Measurements from ENCODE around the gene INTS6.

The INTS6 gene

DNA sequence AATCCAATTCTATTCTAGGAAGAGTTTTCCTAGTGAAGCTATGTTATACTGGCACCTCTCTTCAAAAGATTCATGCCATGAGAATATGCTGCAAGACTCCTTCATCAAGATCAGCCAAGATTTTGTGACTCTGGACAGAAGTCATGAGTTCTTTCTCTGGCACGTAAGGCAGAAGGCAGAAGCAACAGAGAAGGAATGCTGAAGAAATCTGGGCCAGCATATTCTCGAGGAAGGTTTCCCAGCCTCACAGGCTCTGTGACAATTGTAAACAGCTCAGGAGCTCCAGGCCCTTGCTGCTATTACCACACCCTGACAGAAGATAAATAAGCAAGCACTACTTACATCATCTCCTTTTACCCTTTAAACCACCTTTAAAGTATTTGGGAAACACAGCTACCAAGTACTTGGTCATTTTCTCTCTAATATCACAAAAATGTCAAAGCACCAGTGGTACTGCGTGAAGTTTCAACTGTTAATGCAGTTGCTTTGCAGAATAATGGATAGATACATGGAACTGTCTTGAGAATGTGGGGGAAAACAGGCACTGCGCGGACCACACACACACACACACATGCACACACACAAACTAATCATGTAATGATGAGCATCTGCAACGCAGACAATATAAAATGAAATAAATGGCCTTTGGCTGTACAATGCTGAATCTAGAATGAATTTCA is 55.4 kb downstream of the INTS6 start:
- no peak for DNase-seq

DNA sequence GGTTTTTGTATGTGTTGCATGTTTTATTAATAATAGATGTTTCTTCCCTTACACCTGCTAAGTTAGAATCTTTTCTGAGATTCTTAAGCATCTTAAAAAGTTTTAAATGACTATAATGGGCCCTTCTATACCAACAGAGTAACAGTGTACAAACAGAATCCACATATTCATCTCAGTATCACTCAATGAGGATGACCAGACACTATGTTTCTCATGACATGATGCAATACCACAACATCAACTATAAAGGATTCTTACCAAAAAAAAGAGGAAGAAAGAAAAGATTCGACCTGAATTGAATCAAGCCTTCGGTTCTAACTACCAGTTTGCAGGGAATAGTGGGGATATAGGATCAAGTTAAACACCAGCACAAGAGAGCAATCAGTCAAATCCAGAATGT is 56.5 kb downstream of the INTS6 start:
- DNase-seq, result no peak

DNA sequence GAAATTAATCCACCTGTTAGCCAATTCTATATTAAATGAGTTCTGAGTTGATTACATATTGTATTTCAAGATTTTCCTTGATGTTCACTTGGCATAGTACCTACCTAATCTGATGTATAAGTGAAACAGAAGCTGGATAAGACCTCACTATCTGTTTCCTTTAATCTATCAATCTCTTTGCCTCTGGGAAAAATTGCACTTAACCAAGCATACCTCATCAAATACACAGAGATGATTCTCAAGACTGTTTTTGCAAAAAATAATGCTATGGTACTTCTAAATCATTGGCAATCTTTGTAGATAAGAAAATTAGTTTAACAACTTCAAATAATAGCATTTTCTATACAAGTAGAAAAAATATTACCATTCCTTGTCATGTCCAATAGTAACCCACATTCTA is 58.1 kb downstream of the INTS6 start:
- no peak for DNase-seq

- no peak for DNase-seq
Measured at GRCh38 chr13:51385114-51385513, 67.7 kb downstream of the INTS6 start.

GRCh38 chr13:51380269-51380668 is 72.6 kb downstream of the INTS6 start:
- no peak for DNase-seq

- no peak for DNase-seq
Measured at GRCh38 chr13:51373451-51373850, 79.4 kb downstream of the INTS6 start.

GRCh38 chr13:51371768-51372399 is 81.0 kb downstream of the INTS6 start:
- no peak for DNase-seq

GRCh38 chr13:51370811-51371210 is 82.0 kb downstream of the INTS6 start:
- DNase-seq, result no peak

DNA sequence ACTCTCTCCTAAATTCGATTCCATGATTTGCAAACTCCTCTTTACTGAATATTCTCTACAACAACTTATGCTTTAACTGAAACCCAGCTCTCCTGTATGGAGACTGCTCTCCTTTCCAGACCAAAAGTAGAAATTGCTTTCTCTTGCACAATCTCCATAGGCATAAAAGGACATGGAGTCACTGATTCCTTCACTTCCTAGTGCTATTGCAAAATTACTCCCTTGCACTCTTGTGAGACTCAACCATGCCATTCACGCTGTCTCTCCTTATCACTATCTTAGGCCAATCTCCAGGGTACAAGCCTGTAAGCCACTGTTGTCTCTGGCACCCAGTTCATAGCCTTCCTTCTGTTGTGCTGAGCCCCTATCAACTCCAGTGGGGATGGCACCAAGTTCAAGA is 82.7 kb downstream of the INTS6 start:
- DNase-seq, result no peak

DNA sequence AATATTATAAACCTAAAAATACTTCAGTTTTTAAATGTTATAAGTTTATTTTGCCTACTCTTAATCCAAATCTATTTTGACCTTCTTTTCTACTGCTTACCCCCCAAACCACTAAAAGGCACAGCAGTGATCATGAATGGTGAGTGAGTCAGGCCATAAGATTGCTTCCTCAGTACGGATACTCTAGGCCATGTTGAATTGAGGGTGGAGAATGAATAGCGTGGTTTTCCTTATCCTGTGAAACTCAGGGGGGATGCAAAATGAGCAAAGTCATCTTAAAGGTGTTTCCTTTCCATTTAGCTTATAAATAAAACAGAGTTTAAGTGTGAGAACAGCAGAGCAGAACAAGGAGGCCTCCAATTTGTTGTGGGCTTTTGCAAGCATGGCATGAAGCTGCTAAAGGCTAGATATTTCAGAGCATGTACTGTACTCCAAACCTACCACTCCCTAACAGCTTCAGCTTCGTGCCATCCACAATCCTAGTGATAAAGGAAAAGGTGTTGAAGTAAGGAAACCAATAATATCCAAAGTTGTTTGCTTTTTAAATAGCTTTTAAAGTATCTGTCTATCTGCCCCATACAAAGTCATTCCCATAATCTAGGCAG is 88.3 kb downstream of the INTS6 start:
- no peak for DNase-seq

DNA sequence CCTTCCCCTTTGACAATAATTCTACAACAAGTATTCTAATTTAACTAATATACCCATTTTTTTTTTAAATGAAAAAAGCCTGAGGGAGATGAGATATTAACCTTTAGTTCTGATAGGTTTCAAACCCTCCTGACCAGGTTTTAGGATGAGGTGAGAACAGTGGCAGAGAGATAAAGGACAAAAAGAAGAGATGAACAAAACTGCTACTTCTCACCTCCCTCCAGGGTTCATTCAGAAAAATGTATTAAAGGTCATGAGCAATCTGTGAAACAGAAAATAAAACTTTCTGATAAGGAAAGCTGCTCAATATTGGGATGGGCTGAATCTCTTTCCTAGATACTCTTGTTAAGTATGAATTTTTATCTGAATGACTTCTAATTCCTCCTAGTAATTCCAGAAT is 89.2 kb downstream of the INTS6 start:
- DNase-seq, result no peak

DNA sequence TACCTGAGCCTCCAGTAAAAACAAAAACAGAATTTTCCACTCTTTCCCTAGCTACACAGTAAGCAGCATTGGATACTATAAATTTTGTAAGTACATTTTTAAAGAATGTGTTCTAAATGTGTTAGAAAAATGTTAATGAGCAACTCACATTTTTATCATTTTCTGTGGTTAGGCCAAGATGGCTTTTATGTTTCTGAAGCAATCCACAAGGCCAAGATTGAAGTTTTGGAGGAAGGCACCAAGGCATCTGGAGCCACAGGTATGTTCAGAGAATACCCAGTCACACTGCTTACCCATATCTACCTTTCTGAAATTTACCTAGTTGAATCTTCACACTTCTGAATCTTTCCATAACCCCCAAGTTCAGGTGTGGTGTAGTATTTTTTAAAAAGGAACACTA is 91.7 kb downstream of the INTS6 start:
- no peak for DNase-seq

GRCh38 chr13:51360489-51360888 is 92.3 kb downstream of the INTS6 start:
- DNase-seq, result no peak

GRCh38 chr13:51359352-51359751 is 93.5 kb downstream of the INTS6 start:
- no peak for DNase-seq

GRCh38 chr13:51357928-51358595 is 94.8 kb downstream of the INTS6 start:
- DNase-seq, result no peak

GRCh38 chr13:51355217-51355616 is 97.6 kb downstream of the INTS6 start:
- no peak for DNase-seq

- DNase-seq, result no peak
Measured at GRCh38 chr13:51349016-51349415, 103.8 kb downstream of the INTS6 start.

- DNase-seq, result no peak
Measured at GRCh38 chr13:51348069-51348967, 104.5 kb downstream of the INTS6 start.

GRCh38 chr13:51347099-51347498 is 105.7 kb downstream of the INTS6 start:
- DNase-seq, result no peak

DNA sequence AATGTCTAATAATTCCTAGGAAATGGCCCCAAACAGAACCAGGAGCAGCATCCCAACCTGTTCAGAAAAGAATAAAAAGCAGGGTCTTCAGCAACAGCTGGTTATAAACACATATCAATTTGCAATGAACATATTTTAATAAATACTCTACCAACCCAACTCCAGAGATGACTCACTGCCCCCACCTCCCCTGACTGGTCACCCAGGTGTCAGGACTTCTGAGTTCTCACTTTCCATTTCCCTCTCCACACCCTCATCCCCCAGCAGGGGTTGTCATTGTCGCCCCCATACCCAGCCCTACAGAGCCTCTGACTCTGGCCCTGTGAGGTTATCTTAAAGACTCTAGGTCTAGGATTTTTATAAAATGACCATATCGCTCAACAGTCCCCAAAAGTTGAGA is 106.4 kb downstream of the INTS6 start:
- no peak for DNase-seq

GRCh38 chr13:51343475-51343874 is 109.4 kb downstream of the INTS6 start:
- no peak for DNase-seq

GRCh38 chr13:51342706-51343105 is 110.1 kb downstream of the INTS6 start:
- DNase-seq, result no peak

DNA sequence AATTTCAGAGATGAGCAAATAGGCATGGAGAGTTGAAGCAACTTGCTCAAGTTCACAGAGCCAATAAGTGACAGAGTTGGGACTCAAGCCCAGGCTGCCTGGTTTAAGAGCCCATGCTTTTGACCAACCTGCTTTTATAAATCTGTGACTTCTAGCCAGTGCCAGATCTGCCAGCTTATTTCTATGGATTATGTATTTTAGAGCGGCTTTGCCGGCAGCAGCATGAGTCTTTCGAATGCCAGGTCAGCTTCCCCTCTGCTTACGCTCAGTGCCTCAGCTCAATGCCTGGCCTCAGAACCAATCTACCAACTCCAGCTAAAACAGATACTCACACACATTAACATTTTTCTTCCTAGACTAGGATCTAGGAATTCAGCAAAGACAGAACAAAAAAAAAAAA is 111.0 kb downstream of the INTS6 start:
- no peak for DNase-seq
